ENCODE results near the gene TTC8. TPM values are rescaled to one million over a fixed set of nuclear protein-coding genes. Genes with fewer than 3 reads are reported as not detected.

Gene TTC8
- total RNA-seq, 1 donor from 2014 or later, result 29.2 TPM

DNA sequence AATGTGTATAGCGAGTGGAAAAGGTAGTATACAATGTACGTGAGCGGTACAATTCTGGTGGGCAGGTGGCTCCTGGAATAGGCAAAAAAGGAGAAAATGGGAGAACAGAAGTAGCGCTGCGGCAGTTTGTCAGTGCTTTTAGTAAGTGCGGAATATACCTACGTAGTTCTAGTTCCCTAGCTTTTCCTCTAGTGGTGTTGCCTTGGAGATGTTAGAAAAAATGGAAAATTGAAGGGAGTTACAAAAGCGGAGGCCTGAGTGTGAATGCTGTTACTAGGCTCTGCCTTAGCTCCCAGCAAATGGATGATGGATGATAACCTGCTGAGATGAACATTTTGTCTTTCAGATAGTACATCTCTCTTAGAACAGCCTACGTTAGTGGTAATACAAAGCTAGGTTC lies 1.1 kb downstream of the TTC8 start:
- DNase-seq (ENCODE audit: extremely low spot score, unreplicated experiment), result no peak
- Mint-ChIP-seq H3K27ac (peak overlapping the region; percentile 95), H3K36me3 (peaks cover 8% of the 10 kb centered on the region), H3K9me3 (no peaks in the 10 kb centered on the region), H3K27me3 (no peaks in the 10 kb centered on the region), H3K4me1 (ENCODE audit: unreplicated experiment) (peaks cover 23% of the 10 kb centered on the region), H3K4me3 (peak overlapping the region; percentile 97)
- no peak for TF ChIP-seq CTCF (conservative IDR thresholded peaks at IDR 0.05)

- Mint-ChIP-seq H3K4me1 (ENCODE audit: unreplicated experiment) (peaks cover 44% of the 10 kb centered on the region), H3K27me3 (no peaks in the 10 kb centered on the region), H3K9me3 (peaks cover 5% of the 10 kb centered on the region), H3K27ac (no peak overlapping the region), H3K36me3 (peaks cover 20% of the 10 kb centered on the region), H3K4me3 (no peak overlapping the region)
- no peak for DNase-seq (ENCODE audit: extremely low spot score, unreplicated experiment)
- TF ChIP-seq CTCF (conservative IDR thresholded peaks at IDR 0.05), result no peak
Measured at GRCh38 chr14:88829188-88829587, 4.7 kb downstream of the TTC8 start.

- H3K27me3 Mint-ChIP-seq, result no peaks in the 10 kb centered on the region
- H3K36me3 Mint-ChIP-seq, result peaks cover 20% of the 10 kb centered on the region
- DNase-seq (ENCODE audit: extremely low spot score, unreplicated experiment), result no peak
- no peak overlapping the region for H3K4me3 Mint-ChIP-seq
- peaks cover 5% of the 10 kb centered on the region for H3K9me3 Mint-ChIP-seq
- peaks cover 51% of the 10 kb centered on the region for H3K4me1 Mint-ChIP-seq (ENCODE audit: unreplicated experiment)
- H3K27ac Mint-ChIP-seq, result no peak overlapping the region
- TF ChIP-seq CTCF (conservative IDR thresholded peaks at IDR 0.05), result no peak
Measured at GRCh38 chr14:88829685-88830302, 5.3 kb downstream of the TTC8 start.

DNA sequence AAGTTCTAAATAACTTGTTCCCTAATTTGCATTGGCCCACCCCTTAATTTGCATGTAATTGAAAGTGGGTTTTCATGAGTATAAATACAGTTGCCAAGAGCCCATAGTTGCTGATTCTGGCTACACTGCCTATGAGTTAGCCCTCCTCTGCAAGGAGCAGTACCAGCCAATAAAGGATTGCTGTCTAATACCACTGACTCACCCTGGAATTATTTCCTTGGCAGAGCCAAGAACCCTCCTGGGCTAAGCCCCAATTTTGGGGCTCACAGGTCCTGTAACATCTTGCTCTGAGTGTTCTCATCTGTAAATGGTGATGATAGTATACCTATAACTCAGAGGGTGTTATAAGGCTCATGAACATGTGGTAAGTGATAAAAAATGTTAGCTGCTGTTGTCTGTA lies 6.8 kb downstream of the TTC8 start:
- Mint-ChIP-seq H3K27me3 (no peaks in the 10 kb centered on the region), H3K4me3 (no peak overlapping the region), H3K4me1 (ENCODE audit: unreplicated experiment) (peaks cover 48% of the 10 kb centered on the region)

DNA sequence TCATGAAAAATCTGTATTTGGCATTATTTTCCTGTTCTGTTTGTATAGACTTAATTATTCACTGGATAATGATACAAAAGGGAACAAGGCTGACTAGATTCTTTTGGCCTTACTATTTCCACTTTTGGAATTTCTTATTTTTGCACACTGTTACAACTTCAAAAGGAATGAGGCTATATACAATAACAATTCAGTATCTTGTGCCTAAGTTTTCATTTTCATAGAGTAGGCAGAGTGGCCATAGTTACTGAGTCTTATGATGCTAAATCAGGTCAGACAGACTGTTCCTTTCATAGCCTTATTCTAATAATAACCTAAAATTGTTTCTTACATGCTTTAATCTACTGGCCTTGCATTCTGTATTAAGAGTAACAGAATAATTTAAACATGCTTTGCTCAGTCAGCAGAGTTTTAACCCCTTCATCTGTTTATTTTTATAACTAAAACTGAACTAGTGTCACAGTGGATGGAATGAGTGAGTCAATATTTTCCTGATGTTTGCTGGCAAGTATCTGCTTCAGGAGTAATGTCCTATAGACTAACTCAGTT lies 10.5 kb downstream of the TTC8 start:
- peaks cover 5% of the 10 kb centered on the region for H3K9me3 Mint-ChIP-seq
- no peak for DNase-seq (ENCODE audit: extremely low spot score, unreplicated experiment)
- H3K27me3 Mint-ChIP-seq, result no peaks in the 10 kb centered on the region
- H3K4me1 Mint-ChIP-seq (ENCODE audit: unreplicated experiment), result peaks cover 32% of the 10 kb centered on the region
- no peak overlapping the region for H3K4me3 Mint-ChIP-seq
- no peak for TF ChIP-seq CTCF (conservative IDR thresholded peaks at IDR 0.05)
- peaks cover 15% of the 10 kb centered on the region for H3K36me3 Mint-ChIP-seq
- H3K27ac Mint-ChIP-seq, result no peak overlapping the region

More for the DNA sequence above, 6.8 kb downstream of the TTC8 start:
- no peak for DNase-seq (ENCODE audit: extremely low spot score, unreplicated experiment)
- peaks cover 5% of the 10 kb centered on the region for H3K9me3 Mint-ChIP-seq
- peaks cover 16% of the 10 kb centered on the region for H3K36me3 Mint-ChIP-seq
- no peak for TF ChIP-seq CTCF (conservative IDR thresholded peaks at IDR 0.05)
- no peak overlapping the region for H3K27ac Mint-ChIP-seq
